WERI-Rb-1 (cell line): Measurements from ENCODE around the gene ZNF263.

Experiments used
- DNase-seq: peaks from one replicate; pipeline ENCODE4 v3.0.0-alpha.2; 2020
- H3K27ac ChIP-seq: fragments of 250-450 bp; sonication (Bioruptor Pico); 2 replicates; pipeline ENCODE4 v1.5.1; 2020; ENCODE audit warnings: mild to moderate bottlenecking, moderate library complexity
- H3K27me3 ChIP-seq: fragments of 250-450 bp; sonication (Bioruptor Pico); 2 replicates; pipeline ENCODE4 v1.5.1; 2021; ENCODE audit warnings: mild to moderate bottlenecking, low read depth, moderate library complexity; ENCODE audit not compliant: insufficient read depth, severe bottlenecking
- H3K36me3 ChIP-seq: fragments of 250-450 bp; sonication (Bioruptor Pico); 2 replicates; pipeline ENCODE4 v1.5.1; 2020; ENCODE audit warnings: mild to moderate bottlenecking, moderate library complexity
- H3K4me3 ChIP-seq: 2 replicates; pipeline ENCODE4 v1.5.1; 2011; ENCODE audit warnings: low read depth, mild to moderate bottlenecking, control low read depth, low read length
- H3K9me3 ChIP-seq: fragments of 250-450 bp; sonication (Bioruptor Pico); 2 replicates; pipeline ENCODE4 v1.5.1; 2021; ENCODE audit warnings: mild to moderate bottlenecking, moderate library complexity; ENCODE audit not compliant: severe bottlenecking
- CTCF ChIP-seq: IDR thresholded peaks from 2 replicates; pipeline ENCODE4 v1.5.1; 2011; ENCODE audit warnings: low read depth, mild to moderate bottlenecking, control low read depth, inconsistent platforms, low read length

ZNF263 gene

GRCh38 chr16:3283543-3284447 is 504 bp downstream of the ZNF263 start:
- H3K27me3 ChIP-seq = no peaks in the 10 kb centered on the region

GRCh38 chr16:3285131-3285530 is 1.8 kb downstream of the ZNF263 start:
- no peak overlapping the region for H3K27ac ChIP-seq
- no peak for TF ChIP-seq CTCF
- H3K36me3 ChIP-seq = peaks cover 58% of the 10 kb centered on the region
- no peak overlapping the region for H3K4me3 ChIP-seq
- no peaks in the 10 kb centered on the region for H3K27me3 ChIP-seq
- DNase-seq = no peak
- peaks cover 6% of the 10 kb centered on the region for H3K9me3 ChIP-seq

More at GRCh38 chr16:3283543-3284447, 504 bp downstream of the ZNF263 start:
- H3K36me3 ChIP-seq = peaks cover 45% of the 10 kb centered on the region
- peak overlapping the region; percentile 96 for H3K27ac ChIP-seq
- H3K9me3 ChIP-seq = no peaks in the 10 kb centered on the region
- no peak for TF ChIP-seq CTCF
- no peak for DNase-seq
- H3K4me3 ChIP-seq = peak overlapping the region; percentile 75

- TF ChIP-seq CTCF = no peak
- Histone ChIP-seq H3K9me3 (peaks cover 6% of the 10 kb centered on the region), H3K36me3 (peaks cover 80% of the 10 kb centered on the region), H3K27ac (no peak overlapping the region), H3K27me3 (no peaks in the 10 kb centered on the region), H3K4me3 (no peak overlapping the region)
- DNase-seq = no peak
Measured at GRCh38 chr16:3289998-3290673, 6.8 kb downstream of the ZNF263 start.

DNA sequence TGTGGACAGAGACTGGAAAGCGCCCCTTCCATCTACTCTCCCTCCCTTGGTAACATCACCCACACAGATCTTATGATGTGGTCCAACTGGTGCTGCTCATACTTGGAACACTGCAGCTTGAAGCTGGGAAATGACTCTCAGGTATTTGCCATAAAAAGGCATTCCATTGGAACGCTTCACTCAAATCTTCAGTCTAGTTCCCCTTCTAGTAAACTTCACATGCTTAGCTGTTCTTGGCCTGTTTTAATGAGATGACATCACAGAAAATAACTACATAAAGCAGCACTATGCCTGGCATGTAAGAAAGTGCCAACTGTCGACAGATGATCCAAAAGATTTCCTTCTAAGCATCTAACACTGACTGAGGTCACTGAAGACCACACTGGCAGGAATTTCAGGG is 9.3 kb downstream of the ZNF263 start:
- Histone ChIP-seq H3K9me3 (peaks cover 6% of the 10 kb centered on the region), H3K27ac (no peak overlapping the region), H3K4me3 (no peak overlapping the region), H3K36me3 (peaks cover 63% of the 10 kb centered on the region), H3K27me3 (no peaks in the 10 kb centered on the region)
- no peak for DNase-seq
- TF ChIP-seq CTCF = no peak

DNA sequence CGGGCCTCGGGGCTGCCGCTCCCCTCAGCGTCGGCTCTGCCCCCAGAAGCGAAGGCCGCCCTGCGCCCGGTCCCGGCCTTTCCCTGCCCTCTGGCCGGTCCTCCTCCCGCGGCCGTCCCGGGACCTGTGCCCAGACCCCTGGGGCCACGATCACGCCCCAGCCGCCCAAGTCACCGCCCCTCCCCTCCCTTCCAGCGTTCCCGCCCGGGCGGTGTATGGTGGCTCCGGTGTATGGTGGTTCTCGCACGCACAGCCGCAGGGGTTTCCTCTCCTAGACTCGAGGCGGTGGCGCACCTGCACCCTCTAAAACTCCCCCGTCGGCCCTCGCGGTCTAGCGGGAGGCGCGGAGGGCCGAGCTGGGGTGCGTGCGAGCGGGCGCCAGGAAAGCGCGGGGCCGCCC is 11.9 kb downstream of the ZNF263 start:
- no peak for DNase-seq
- peaks cover 44% of the 10 kb centered on the region for H3K36me3 ChIP-seq
- H3K4me3 ChIP-seq = no peak overlapping the region
- no peak overlapping the region for H3K27ac ChIP-seq
- no peaks in the 10 kb centered on the region for H3K27me3 ChIP-seq
- no peaks in the 10 kb centered on the region for H3K9me3 ChIP-seq
- TF ChIP-seq CTCF = no peak
